Liver (tissue), 9 donors: ENCODE measurements around the gene CEACAM16. TPM values are rescaled to one million over a fixed set of nuclear protein-coding genes. Genes with fewer than 3 reads are reported as not detected.
"Not testable (repeated sequence)": the region's sequence is repeated elsewhere in the genome, so short reads cannot be mapped to it uniquely, and the experiment has no call there.

Experiments used
- DNase-seq: peaks from one replicate; pipeline ENCODE4 v3.0.0-alpha.2; 2017; ENCODE audit warnings: low spot score
- H3K27ac ChIP-seq, 2 donors: one replicate each; pipeline ENCODE4 v1.7.0; 2013; ENCODE audit warnings: inconsistent platforms in 2 of 2, low read length in 2 of 2, control low read depth in 1 of 2, low read depth in 1 of 2, mild to moderate bottlenecking in 1 of 2
- H3K27me3 ChIP-seq, 4 donors: one replicate each; pipeline versions ENCODE4 v1.6.1 to v1.7.0; 2013; ENCODE audit warnings: low read length in 3 of 4, inconsistent platforms in 1 of 4, mild to moderate bottlenecking in 1 of 4, moderate library complexity in 1 of 4; ENCODE audit not compliant: control insufficient read depth in 4 of 4, insufficient read depth in 4 of 4
- H3K36me3 ChIP-seq, 4 donors: one replicate each; pipeline versions ENCODE4 v1.6.1 to v1.7.0; 2013; ENCODE audit warnings: low read length in 3 of 4, mild to moderate bottlenecking in 3 of 4, low read depth in 1 of 4, moderate library complexity in 1 of 4; ENCODE audit not compliant: control insufficient read depth in 4 of 4, insufficient read depth in 3 of 4
- H3K4me1 ChIP-seq, 4 donors: one replicate each; pipeline versions ENCODE4 v1.6.1 to v1.7.0; 2013; ENCODE audit warnings: low read length in 3 of 4, mild to moderate bottlenecking in 3 of 4, moderate library complexity in 1 of 4; ENCODE audit not compliant: control insufficient read depth in 4 of 4, insufficient read depth in 4 of 4
- H3K4me3 ChIP-seq, 3 donors: one replicate each; pipeline versions ENCODE4 v1.6.1 to v1.7.0; 2013; ENCODE audit warnings: low read length in 3 of 3, control low read depth in 1 of 3, low read depth in 1 of 3, mild to moderate bottlenecking in 1 of 3
- H3K9ac ChIP-seq, 2 donors: one replicate each; pipeline ENCODE4 v1.7.0; 2013; ENCODE audit warnings: low read length in 2 of 2, mild to moderate bottlenecking in 2 of 2, moderate library complexity in 2 of 2, control low read depth in 1 of 2, low read depth in 1 of 2
- H3K9me3 ChIP-seq, 4 donors: one replicate each; pipeline versions ENCODE4 v1.6.1 to v1.7.0; 2013; ENCODE audit warnings: low read length in 3 of 4; ENCODE audit not compliant: control insufficient read depth in 4 of 4
- EGR1 ChIP-seq, 2 donors: IDR thresholded peaks; 2 replicates each; pipeline ENCODE4 v1.6.1; 2016 to 2018; ENCODE audit warnings: antibody characterized with exemption in 2 of 2, low read depth in 2 of 2
- FOXA1 ChIP-seq: IDR thresholded peaks from 2 replicates; pipeline ENCODE4 v1.6.1; 2016; ENCODE audit warnings: antibody characterized with exemption
- FOXA2 ChIP-seq: IDR thresholded peaks from 2 replicates; pipeline ENCODE4 v1.6.1; 2016; ENCODE audit warnings: antibody characterized with exemption
- GABPA ChIP-seq, 2 donors: IDR thresholded peaks in 1 of 2; conservative IDR thresholded peaks in 1 of 2; 2 replicates each; pipeline ENCODE4 v1.6.1; 2016; ENCODE audit warnings: antibody characterized with exemption in 2 of 2, mild to moderate bottlenecking in 1 of 2, moderate library complexity in 1 of 2
- HNF4A ChIP-seq, 2 donors: conservative IDR thresholded peaks; 2 replicates each; pipeline ENCODE4 v1.6.1; 2016; ENCODE audit warnings: antibody characterized with exemption in 2 of 2, mild to moderate bottlenecking in 2 of 2
- HNF4G ChIP-seq: IDR thresholded peaks from 2 replicates; pipeline ENCODE4 v1.6.1; 2016; ENCODE audit warnings: antibody characterized with exemption
- JUND ChIP-seq, 2 donors: IDR thresholded peaks; 2 replicates each; pipeline ENCODE4 v1.6.1; 2016; ENCODE audit warnings: antibody characterized with exemption in 2 of 2
- NR2F2 ChIP-seq: IDR thresholded peaks from 2 replicates; pipeline ENCODE4 v1.6.1; 2016; ENCODE audit warnings: antibody characterized with exemption
- RAD21 ChIP-seq, 2 donors: IDR thresholded peaks; 2 replicates each; pipeline ENCODE4 v1.6.1; 2016; ENCODE audit warnings: antibody characterized with exemption in 2 of 2, mild to moderate bottlenecking in 2 of 2
- SP1 ChIP-seq: IDR thresholded peaks from 2 replicates; pipeline ENCODE4 v1.6.1; 2018; ENCODE audit warnings: antibody characterized with exemption, mild to moderate bottlenecking
- TAF1 ChIP-seq: conservative IDR thresholded peaks from 2 replicates; pipeline ENCODE4 v1.6.1; 2016; ENCODE audit warnings: antibody characterized with exemption, mild to moderate bottlenecking
- YY1 ChIP-seq: IDR thresholded peaks from 2 replicates; pipeline ENCODE4 v1.6.1; 2016; ENCODE audit warnings: antibody characterized with exemption, mild to moderate bottlenecking
- WGBS: extraction: QIAGEN DNeasy Blood & Tissue Kit; methylation state at CpG from one replicate; pipeline ENCODE4 v1.1.7; 2013; 5-methylcytosine and 5-hydroxymethylcytosine counted together
- polyA plus RNA-seq, 2 donors: library from polyadenylated mRNA; stranded (reverse) in 1 of 2; unstranded in 1 of 2; fragments of 200-250 nt in 1 of 2; fragments of >200 nt in 1 of 2; fragmentation: Nextera tagmentation in 1 of 2; extraction: Ambion mirVana in 1 of 2; gene quantifications; one replicate each; pipeline versions ENCODE4 v1.2.1 to v1.2.3, GENCODE V29; 2013 to 2015
- total RNA-seq, 2 donors: library from RNA; depleted of rRNA; stranded (reverse); fragments of >200 nt; gene quantifications; one replicate each; pipeline ENCODE4 v1.2.3, GENCODE V29; 2014
- TF ChIP-seq, protein P1 (sequence below): fragments of 150-350 bp; IDR thresholded peaks from 2 replicates; pipeline ENCODE4 v1.5.1; 2017; ENCODE audit warnings: improper control_type of control experiment, low read depth, low read length; ENCODE audit not compliant: missing input control
- TF ChIP-seq, protein P2 (sequence below): IDR thresholded peaks from 2 replicates; pipeline ENCODE4 v1.6.1; 2016; ENCODE audit warnings: antibody characterized with exemption
- TF ChIP-seq, protein P3 (sequence below): IDR thresholded peaks from 2 replicates; pipeline ENCODE4 v1.6.1; 2016; ENCODE audit warnings: antibody characterized with exemption
- TF ChIP-seq, protein P4 (sequence below): IDR thresholded peaks from 2 replicates; pipeline ENCODE4 v1.6.1; 2016; ENCODE audit warnings: antibody characterized with exemption, mild to moderate bottlenecking
- donor health status: healthy.
- donor health status: healthy.
- donor health status: healthy.
- donor health status: healthy.
- donor health status: healthy.

Gene CEACAM16
- total and polyA plus RNA-seq, 4 donors, result 0.09 TPM; not detected in 3

DNA sequence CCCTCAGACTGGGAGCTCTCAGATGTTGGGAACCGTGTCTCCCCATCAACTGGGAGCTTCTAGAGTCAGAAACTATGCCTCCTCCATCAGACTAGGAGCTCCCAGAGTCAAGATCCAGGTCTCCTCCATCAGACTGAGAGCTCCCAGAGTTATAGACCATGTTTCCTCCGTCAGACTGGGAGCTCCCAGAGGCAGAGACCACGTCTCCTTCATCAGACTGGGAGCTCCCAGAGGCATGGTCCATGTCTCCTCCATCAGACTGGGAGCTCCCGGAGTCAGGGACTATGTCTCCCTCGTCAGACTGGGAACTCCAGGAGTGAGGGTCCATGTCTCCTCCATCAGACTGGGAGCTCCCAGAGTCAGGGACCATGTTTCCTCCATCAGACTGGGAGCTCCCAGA, 10.0 kb downstream of the CEACAM16 start:
- Histone ChIP-seq H3K27ac (no peak overlapping the region), H3K4me1 (no peaks in the 10 kb centered on the region), H3K9me3 (no peaks in the 10 kb centered on the region), H3K9ac (no peak overlapping the region), H3K27me3 (no peaks in the 10 kb centered on the region), H3K4me3 (no peak overlapping the region), H3K36me3 (peaks cover 0 to 2% (median 0%) of the 10 kb centered on the region in 4 donors)
- 85% methylated on average over 5 of the region's 5 CpGs for WGBS
- no peak for DNase-seq
- no peak for TF ChIP-seq NR2F2
- TF ChIP-seq, protein P1, sequence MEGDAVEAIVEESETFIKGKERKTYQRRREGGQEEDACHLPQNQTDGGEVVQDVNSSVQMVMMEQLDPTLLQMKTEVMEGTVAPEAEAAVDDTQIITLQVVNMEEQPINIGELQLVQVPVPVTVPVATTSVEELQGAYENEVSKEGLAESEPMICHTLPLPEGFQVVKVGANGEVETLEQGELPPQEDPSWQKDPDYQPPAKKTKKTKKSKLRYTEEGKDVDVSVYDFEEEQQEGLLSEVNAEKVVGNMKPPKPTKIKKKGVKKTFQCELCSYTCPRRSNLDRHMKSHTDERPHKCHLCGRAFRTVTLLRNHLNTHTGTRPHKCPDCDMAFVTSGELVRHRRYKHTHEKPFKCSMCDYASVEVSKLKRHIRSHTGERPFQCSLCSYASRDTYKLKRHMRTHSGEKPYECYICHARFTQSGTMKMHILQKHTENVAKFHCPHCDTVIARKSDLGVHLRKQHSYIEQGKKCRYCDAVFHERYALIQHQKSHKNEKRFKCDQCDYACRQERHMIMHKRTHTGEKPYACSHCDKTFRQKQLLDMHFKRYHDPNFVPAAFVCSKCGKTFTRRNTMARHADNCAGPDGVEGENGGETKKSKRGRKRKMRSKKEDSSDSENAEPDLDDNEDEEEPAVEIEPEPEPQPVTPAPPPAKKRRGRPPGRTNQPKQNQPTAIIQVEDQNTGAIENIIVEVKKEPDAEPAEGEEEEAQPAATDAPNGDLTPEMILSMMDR, result no peak
- TF ChIP-seq JUND (IDR thresholded peaks at IDR 0.05), result no peak
- no peak for TF ChIP-seq FOXA1
- TF ChIP-seq YY1, result no peak
- no peak for TF ChIP-seq FOXA2
- no peak for TF ChIP-seq EGR1 (IDR thresholded peaks at IDR 0.05; ENCODE audit: low read depth in 2 of 2)
- TF ChIP-seq, protein P2, sequence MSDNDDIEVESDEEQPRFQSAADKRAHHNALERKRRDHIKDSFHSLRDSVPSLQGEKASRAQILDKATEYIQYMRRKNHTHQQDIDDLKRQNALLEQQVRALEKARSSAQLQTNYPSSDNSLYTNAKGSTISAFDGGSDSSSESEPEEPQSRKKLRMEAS, result no peak
- TF ChIP-seq GABPA (IDR thresholded peaks at IDR 0.05 in 1 of 2, conservative IDR thresholded peaks at IDR 0.05 in 1 of 2), result no peak
- no peak for TF ChIP-seq RAD21 (IDR thresholded peaks at IDR 0.05)
- TF ChIP-seq, protein P3, sequence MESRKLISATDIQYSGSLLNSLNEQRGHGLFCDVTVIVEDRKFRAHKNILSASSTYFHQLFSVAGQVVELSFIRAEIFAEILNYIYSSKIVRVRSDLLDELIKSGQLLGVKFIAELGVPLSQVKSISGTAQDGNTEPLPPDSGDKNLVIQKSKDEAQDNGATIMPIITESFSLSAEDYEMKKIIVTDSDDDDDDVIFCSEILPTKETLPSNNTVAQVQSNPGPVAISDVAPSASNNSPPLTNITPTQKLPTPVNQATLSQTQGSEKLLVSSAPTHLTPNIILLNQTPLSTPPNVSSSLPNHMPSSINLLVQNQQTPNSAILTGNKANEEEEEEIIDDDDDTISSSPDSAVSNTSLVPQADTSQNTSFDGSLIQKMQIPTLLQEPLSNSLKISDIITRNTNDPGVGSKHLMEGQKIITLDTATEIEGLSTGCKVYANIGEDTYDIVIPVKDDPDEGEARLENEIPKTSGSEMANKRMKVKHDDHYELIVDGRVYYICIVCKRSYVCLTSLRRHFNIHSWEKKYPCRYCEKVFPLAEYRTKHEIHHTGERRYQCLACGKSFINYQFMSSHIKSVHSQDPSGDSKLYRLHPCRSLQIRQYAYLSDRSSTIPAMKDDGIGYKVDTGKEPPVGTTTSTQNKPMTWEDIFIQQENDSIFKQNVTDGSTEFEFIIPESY, result no peak

DNA sequence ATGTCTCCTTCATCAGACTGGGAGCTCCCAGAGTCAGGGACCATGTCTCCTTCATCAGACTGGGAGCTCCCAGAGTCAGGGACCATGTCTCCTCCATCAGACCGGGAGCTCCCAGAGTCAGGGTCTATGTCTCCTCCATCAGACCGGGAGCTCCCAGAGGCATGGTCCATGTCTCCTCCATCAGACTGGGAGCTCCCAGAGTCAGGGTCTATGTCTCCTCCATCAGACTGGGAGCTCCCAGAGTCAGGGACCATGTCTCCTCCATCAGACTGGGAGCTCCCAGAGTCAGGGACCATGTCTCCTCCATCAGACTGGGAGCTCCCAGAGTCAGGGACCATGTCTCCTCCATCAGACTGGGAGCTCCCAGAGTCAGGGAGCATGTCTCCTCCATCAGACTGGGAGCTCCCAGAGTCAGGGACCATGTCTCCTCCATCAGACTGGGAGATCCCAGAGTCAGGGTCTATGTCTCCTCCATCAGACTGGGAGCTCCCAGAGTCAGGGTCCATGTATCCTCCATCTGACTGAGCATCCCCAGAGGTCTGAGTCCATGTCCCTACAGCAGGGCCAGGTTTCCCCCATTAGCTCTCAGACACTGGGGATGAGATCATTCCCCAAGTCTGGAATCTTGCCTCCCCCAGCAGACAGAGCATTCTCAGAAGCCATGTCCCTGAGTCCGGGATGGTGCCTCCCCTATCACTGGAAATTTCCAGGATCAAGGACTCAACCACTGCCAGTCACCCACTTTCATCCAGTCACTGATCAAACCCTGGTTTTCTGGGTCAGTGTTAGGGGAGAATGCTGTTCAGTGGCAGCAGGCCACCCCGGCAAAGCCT, 10.7 kb downstream of the CEACAM16 start:
- H3K9ac ChIP-seq, H3K4me1 ChIP-seq, H3K4me3 ChIP-seq, H3K9me3 ChIP-seq, H3K27me3 ChIP-seq, H3K27ac ChIP-seq, H3K36me3 ChIP-seq, DNase-seq: not testable (repeated sequence)
- WGBS, result 93% methylated on average over 4 of the region's 4 CpGs

DNA sequence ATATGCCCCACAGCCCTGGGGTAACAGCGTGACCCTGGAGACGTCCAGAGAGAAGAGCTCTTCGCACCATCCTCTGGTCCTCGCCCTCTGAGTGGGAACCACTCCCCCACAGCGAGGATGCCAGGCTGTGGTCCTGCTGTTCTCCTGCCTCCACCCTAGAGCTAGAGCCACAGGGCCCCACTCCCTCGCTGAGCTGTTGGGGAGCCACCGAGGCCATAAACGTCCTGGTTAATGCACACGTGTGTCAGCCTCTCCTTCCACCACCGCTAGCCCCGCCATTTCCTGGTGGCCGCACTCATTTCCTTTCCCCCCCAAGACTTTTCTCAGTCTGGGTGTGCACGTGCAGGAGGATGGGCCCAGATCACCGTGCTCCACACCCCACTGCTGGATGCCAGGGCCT, 11.5 kb downstream of the CEACAM16 start:
- peaks cover 0 to 3% (median 0%) of the 10 kb centered on the region in 4 donors for H3K9me3 ChIP-seq
- no peaks in the 10 kb centered on the region for H3K4me1 ChIP-seq
- peaks cover 0 to 6% (median 4%) of the 10 kb centered on the region in 4 donors for H3K36me3 ChIP-seq
- no peak overlapping the region for H3K4me3 ChIP-seq
- H3K27me3 ChIP-seq, result no peaks in the 10 kb centered on the region
- WGBS, result 73% methylated on average over 14 of the region's 14 CpGs
- no peak for DNase-seq
- no peak overlapping the region for H3K9ac ChIP-seq
- H3K27ac ChIP-seq, result no peak overlapping the region
- TF ChIP-seq EGR1 (IDR thresholded peaks at IDR 0.05; ENCODE audit: low read depth in 2 of 2) (no peak), GABPA (IDR thresholded peaks at IDR 0.05 in 1 of 2, conservative IDR thresholded peaks at IDR 0.05 in 1 of 2) (no peak), HNF4A (conservative IDR thresholded peaks at IDR 0.05) (no peak), YY1 (no peak), HNF4G (no peak), SP1 (no peak), TAF1 (no peak), FOXA2 (no peak), RAD21 (IDR thresholded peaks at IDR 0.05) (no peak)
- TF ChIP-seq, protein P4, sequence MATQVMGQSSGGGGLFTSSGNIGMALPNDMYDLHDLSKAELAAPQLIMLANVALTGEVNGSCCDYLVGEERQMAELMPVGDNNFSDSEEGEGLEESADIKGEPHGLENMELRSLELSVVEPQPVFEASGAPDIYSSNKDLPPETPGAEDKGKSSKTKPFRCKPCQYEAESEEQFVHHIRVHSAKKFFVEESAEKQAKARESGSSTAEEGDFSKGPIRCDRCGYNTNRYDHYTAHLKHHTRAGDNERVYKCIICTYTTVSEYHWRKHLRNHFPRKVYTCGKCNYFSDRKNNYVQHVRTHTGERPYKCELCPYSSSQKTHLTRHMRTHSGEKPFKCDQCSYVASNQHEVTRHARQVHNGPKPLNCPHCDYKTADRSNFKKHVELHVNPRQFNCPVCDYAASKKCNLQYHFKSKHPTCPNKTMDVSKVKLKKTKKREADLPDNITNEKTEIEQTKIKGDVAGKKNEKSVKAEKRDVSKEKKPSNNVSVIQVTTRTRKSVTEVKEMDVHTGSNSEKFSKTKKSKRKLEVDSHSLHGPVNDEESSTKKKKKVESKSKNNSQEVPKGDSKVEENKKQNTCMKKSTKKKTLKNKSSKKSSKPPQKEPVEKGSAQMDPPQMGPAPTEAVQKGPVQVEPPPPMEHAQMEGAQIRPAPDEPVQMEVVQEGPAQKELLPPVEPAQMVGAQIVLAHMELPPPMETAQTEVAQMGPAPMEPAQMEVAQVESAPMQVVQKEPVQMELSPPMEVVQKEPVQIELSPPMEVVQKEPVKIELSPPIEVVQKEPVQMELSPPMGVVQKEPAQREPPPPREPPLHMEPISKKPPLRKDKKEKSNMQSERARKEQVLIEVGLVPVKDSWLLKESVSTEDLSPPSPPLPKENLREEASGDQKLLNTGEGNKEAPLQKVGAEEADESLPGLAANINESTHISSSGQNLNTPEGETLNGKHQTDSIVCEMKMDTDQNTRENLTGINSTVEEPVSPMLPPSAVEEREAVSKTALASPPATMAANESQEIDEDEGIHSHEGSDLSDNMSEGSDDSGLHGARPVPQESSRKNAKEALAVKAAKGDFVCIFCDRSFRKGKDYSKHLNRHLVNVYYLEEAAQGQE, result no peak
- TF ChIP-seq, protein P2, result no peak
- TF ChIP-seq, protein P3, result no peak
